Measurements from ENCODE around the gene DNM1.

The DNM1 gene

DNA sequence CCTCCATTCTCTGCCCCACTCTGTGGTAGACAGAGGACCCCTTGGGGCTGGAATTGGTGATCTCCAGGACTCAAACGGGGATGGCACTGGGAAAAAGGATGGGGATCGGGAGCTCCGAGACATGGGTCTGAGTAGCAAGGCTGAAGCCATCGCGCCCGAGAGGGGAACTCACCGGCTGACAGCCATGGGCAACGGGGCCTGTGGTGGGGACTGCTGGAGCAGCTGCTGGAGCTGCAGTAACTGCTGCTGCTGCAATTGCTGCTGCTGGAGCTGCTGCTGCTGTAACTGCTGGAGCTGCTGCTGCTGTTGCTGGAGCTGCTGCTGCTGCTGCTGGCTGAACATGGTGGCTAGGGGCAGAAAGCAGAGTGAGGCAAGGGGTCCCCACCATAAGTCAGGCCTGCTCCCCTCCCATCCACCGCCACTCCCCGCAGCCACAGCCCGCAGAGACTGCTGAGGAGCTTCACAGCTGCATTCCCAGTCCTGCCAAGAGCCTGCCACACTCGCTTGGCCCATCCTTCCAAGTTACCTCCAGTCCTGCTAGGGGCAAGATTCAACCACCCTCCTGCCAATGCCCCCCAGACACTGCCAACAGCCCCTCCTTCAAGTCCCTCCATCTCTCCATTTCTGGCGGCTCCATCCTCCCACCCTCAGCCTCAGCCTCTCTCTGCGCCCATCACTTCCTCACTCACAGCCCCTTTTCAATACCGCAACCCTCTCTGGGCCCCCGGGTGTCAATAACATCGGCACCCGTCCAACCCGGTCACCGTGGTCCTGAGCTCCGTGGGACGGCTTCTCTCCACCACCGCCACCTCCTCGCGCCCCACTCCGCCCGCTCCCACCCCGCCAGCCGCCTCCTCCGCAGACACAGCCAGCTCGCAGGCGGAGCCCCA lies 12.4 kb upstream of the DNM1 start:
- peaks cover 10 to 16% of the 10 kb centered on the region in 2 donors for H3K36me3 ChIP-seq (ENCODE audit: control insufficient read depth in 1 of 2, insufficient read depth in 2 of 2, low read length in 2 of 2)
- H3K9ac ChIP-seq (ENCODE audit: low read depth in 1 of 2, low read length in 2 of 2), result peak overlapping the region; percentile 77 to 90
- no peak overlapping the region for H3K27ac ChIP-seq (ENCODE audit: low read depth, low read length)
- no peaks in the 10 kb centered on the region for H3K27me3 ChIP-seq (ENCODE audit: control insufficient read depth in 1 of 2, insufficient read depth in 2 of 2, low read length in 2 of 2)
- no peaks in the 10 kb centered on the region for H3K9me3 ChIP-seq (ENCODE audit: control insufficient read depth in 1 of 2, low read length in 2 of 2)
- H3K4me3 ChIP-seq (ENCODE audit: low read depth in 1 of 2, low read length in 2 of 2), result peak overlapping the region; percentile 82 to 84
- H3K4me1 ChIP-seq (ENCODE audit: control insufficient read depth in 1 of 2, insufficient read depth in 2 of 2, low read length in 2 of 2), result peaks cover 12 to 14% of the 10 kb centered on the region in 2 donors

DNA sequence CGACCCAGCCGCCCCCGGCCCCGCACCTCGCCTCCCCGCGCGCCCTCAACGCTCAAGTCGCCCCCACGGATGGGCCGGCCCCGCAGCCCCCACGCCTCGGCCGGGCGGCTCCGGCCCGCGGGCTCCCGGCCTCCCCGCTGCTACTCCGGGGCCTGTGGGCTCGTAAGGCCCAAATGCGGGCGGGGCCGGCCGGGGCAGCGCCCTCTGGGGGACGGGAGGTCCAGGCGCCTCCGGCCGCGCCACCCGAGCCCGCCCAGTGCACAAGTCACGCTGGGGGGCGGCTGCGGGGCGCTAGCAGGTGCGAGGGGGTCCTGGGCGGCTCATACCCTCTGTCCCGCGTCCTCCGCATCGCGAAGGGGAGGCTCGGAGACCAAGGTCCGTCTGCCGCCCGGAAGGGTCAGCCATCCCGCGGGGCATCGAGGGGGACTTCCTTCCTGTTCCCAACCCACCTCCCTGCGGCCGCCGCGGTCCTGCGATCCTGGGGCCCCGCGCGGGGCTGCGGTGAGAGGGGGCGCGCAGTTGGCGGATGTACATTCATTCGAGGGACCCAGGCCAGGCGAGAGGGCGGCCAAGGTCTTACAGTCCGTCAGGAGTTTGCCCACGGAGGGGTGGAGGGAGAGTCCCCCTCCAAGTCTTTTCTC lies 11.7 kb upstream of the DNM1 start, which contains the start of gene CIZ1:
Gene CIZ1, minus strand, starts transcription at position 167 of the 641 bp plus-strand sequence. CDS start 715 bp downstream, outside the sequence.
- H3K27ac ChIP-seq (ENCODE audit: low read depth, low read length), result peak within 1 kb of the TSS; percentile 66
- H3K4me1 ChIP-seq (ENCODE audit: control insufficient read depth in 1 of 2, insufficient read depth in 2 of 2, low read length in 2 of 2), result peaks cover 12 to 14% of the 10 kb centered on the region in 2 donors
- H3K9me3 ChIP-seq (ENCODE audit: control insufficient read depth in 1 of 2, low read length in 2 of 2), result no peaks in the 10 kb centered on the region
- H3K27me3 ChIP-seq (ENCODE audit: control insufficient read depth in 1 of 2, insufficient read depth in 2 of 2, low read length in 2 of 2), result no peaks in the 10 kb centered on the region
- H3K9ac ChIP-seq (ENCODE audit: low read depth in 1 of 2, low read length in 2 of 2), result peak within 1 kb of the TSS; percentile 77 to 90
- peak within 1 kb of the TSS; percentile 82 to 84 for H3K4me3 ChIP-seq (ENCODE audit: low read depth in 1 of 2, low read length in 2 of 2)
- peaks cover 4 to 8% of the 10 kb centered on the region in 2 donors for H3K36me3 ChIP-seq (ENCODE audit: control insufficient read depth in 1 of 2, insufficient read depth in 2 of 2, low read length in 2 of 2)

DNA sequence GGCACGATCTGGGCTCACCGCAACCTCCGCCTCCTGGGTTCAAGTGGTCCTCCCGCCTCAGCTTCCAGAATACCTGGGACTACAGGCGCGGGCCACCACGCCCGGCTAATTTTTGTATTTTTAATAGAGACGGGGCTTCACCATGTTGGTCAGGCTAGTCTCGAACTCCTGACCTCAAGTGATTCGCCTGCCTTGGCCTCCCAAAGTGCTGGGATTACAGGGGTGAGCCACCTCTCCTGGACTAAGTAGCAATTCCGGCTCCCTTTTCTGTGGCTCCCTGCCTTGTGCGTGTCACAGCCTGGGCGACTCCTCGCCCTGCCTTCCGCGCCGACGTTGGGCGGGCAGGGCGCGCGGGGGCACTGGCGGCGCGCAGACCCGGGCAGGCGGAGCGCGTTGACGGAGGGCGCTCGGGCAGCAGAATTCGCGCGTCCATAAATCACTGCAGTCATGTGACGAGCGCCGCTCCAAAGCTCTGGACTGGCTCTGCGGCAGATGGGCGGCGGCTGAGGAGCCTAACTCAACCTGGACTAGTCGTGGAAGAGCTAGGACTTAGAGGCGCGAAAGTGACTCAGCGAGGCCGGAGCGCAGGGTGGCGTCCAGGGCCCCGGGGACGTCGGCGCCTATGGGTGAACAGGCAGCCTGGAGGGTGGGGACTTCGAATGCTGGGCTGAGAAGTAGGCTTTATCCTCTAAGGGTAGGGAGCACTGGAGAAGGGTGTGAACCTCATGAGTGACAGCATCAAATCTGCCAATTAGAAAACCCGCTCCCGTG lies 10.4 kb upstream of the DNM1 start:
- Histone ChIP-seq H3K36me3 (ENCODE audit: control insufficient read depth in 1 of 2, insufficient read depth in 2 of 2, low read length in 2 of 2) (no peaks in the 10 kb centered on the region), H3K9ac (ENCODE audit: low read depth in 1 of 2, low read length in 2 of 2) (no peak overlapping the region), H3K9me3 (ENCODE audit: control insufficient read depth in 1 of 2, low read length in 2 of 2) (no peaks in the 10 kb centered on the region), H3K4me3 (ENCODE audit: low read depth in 1 of 2, low read length in 2 of 2) (peak overlapping the region; percentile 34 to 84), H3K27ac (ENCODE audit: low read depth, low read length) (peak overlapping the region; percentile 49), H3K27me3 (ENCODE audit: control insufficient read depth in 1 of 2, insufficient read depth in 2 of 2, low read length in 2 of 2) (no peaks in the 10 kb centered on the region), H3K4me1 (ENCODE audit: control insufficient read depth in 1 of 2, insufficient read depth in 2 of 2, low read length in 2 of 2) (peaks cover 12 to 14% of the 10 kb centered on the region in 2 donors)

DNA sequence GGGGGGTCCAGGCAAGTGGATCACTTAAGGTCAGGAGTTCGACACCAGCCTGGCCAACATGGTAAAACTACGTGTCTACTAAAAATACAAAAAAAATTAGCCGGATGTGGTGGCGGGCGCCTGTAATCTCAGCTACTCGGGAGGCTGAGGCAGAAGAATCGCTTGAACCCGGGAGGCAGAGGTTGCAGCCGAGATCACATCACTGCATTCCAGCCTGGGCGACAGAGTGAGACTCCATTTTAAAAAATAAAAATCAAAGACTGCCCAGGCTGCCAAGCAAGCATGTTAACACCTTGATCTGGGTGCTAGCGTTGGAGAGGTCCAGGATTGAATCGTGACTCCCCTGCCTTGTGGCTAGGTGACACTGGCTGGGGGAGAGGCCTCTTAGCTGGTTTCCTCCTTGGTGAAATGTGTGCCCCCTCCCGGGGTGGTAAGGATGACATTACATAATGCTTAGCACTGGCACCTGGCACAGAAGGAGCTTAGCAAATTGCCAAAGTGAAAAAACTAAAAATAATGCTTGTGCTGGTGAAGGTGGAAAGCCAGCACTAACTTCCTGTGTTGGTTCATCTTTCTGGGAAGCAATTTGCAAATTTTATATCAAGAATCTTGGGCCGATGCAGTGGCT lies 9.6 kb upstream of the DNM1 start:
- Histone ChIP-seq H3K9me3 (ENCODE audit: control insufficient read depth in 1 of 2, low read length in 2 of 2) (no peaks in the 10 kb centered on the region), H3K9ac (ENCODE audit: low read depth in 1 of 2, low read length in 2 of 2) (no peak overlapping the region), H3K36me3 (ENCODE audit: control insufficient read depth in 1 of 2, insufficient read depth in 2 of 2, low read length in 2 of 2) (no peaks in the 10 kb centered on the region), H3K4me3 (ENCODE audit: low read depth in 1 of 2, low read length in 2 of 2) (peak overlapping the region; percentile 34 to 84), H3K27me3 (ENCODE audit: control insufficient read depth in 1 of 2, insufficient read depth in 2 of 2, low read length in 2 of 2) (no peaks in the 10 kb centered on the region), H3K27ac (ENCODE audit: low read depth, low read length) (peak overlapping the region; percentile 49), H3K4me1 (ENCODE audit: control insufficient read depth in 1 of 2, insufficient read depth in 2 of 2, low read length in 2 of 2) (peaks cover 12 to 14% of the 10 kb centered on the region in 2 donors)

DNA sequence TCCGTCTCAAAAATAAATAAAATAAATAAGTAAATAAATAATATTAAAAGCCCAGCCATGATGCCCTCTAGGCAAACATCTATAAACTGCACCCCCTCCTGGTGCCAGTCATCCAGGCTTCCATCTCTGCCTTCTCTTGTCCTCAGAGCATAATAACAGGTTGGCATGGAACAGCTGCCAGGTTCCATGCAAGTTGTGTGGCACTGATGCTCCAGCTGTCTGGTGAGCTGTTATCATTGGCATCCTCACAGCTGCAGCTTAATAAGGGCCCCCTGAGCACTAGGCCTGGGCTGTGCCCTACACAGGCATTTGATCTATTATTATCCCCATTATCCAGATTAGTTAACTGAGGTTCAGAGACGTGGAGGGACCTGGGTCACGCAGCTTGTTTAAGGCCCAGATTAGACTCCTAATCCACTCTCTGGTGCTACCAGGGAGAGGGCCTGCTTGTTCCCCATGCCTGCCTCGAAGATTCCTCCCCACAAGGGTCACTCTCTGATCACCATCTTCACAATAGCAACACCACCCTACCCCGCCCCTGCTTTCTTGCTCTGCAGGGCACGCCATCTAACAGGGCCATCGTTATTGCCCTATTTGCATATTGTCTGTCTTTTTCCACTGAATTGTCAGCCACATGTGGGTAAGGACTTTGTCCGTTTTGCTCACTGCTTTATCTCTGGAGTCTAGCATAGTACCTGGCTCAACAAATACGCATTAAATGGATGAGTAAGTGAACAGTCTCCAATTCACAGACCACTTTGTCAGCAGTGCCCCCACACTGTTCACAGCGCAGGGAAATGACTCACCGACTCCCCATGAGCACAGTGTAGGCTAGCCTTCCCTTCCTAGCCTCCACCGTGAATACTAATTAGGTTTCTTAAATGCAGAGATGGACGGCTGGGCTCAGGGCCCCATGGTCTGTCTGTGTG lies 1.5 kb upstream of the DNM1 start:
- no peaks in the 10 kb centered on the region for H3K9me3 ChIP-seq (ENCODE audit: control insufficient read depth in 1 of 2, low read length in 2 of 2)
- H3K4me3 ChIP-seq (ENCODE audit: low read depth in 1 of 2, low read length in 2 of 2), result no peak overlapping the region
- H3K27ac ChIP-seq (ENCODE audit: low read depth, low read length), result no peak overlapping the region
- H3K4me1 ChIP-seq (ENCODE audit: control insufficient read depth in 1 of 2, insufficient read depth in 2 of 2, low read length in 2 of 2), result peaks cover 2 to 13% of the 10 kb centered on the region in 2 donors
- no peaks in the 10 kb centered on the region for H3K36me3 ChIP-seq (ENCODE audit: control insufficient read depth in 1 of 2, insufficient read depth in 2 of 2, low read length in 2 of 2)
- no peak overlapping the region for H3K9ac ChIP-seq (ENCODE audit: low read depth in 1 of 2, low read length in 2 of 2)
- peaks cover 14 to 16% of the 10 kb centered on the region in 2 donors for H3K27me3 ChIP-seq (ENCODE audit: control insufficient read depth in 1 of 2, insufficient read depth in 2 of 2, low read length in 2 of 2)

DNA sequence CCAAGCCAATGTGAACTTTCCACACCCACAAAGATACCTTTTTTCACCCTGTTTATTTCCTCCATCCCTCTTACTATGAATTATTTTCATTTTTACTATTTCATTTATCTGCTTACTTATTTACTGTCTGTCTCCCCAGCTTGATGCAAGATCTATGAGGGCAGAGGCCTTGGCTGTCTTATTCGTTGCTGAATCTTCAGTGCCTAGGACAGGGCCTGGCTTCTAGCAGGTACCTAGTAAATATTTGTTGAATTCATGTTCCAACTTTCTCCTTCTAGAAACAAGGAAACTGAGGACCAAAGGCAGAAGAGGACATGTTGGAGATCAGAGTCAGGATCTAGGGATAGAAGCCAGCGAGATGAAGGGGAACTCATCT lies 543 bp upstream of the DNM1 start:
- Histone ChIP-seq H3K27me3 (ENCODE audit: control insufficient read depth in 1 of 2, insufficient read depth in 2 of 2, low read length in 2 of 2) (peaks cover 14 to 16% of the 10 kb centered on the region in 2 donors), H3K27ac (ENCODE audit: low read depth, low read length) (no peak overlapping the region), H3K4me1 (ENCODE audit: control insufficient read depth in 1 of 2, insufficient read depth in 2 of 2, low read length in 2 of 2) (peaks cover 7 to 13% of the 10 kb centered on the region in 2 donors), H3K9me3 (ENCODE audit: control insufficient read depth in 1 of 2, low read length in 2 of 2) (no peaks in the 10 kb centered on the region), H3K36me3 (ENCODE audit: control insufficient read depth in 1 of 2, insufficient read depth in 2 of 2, low read length in 2 of 2) (no peaks in the 10 kb centered on the region), H3K4me3 (ENCODE audit: low read depth in 1 of 2, low read length in 2 of 2) (no peak overlapping the region), H3K9ac (ENCODE audit: low read depth in 1 of 2, low read length in 2 of 2) (no peak overlapping the region)

DNA sequence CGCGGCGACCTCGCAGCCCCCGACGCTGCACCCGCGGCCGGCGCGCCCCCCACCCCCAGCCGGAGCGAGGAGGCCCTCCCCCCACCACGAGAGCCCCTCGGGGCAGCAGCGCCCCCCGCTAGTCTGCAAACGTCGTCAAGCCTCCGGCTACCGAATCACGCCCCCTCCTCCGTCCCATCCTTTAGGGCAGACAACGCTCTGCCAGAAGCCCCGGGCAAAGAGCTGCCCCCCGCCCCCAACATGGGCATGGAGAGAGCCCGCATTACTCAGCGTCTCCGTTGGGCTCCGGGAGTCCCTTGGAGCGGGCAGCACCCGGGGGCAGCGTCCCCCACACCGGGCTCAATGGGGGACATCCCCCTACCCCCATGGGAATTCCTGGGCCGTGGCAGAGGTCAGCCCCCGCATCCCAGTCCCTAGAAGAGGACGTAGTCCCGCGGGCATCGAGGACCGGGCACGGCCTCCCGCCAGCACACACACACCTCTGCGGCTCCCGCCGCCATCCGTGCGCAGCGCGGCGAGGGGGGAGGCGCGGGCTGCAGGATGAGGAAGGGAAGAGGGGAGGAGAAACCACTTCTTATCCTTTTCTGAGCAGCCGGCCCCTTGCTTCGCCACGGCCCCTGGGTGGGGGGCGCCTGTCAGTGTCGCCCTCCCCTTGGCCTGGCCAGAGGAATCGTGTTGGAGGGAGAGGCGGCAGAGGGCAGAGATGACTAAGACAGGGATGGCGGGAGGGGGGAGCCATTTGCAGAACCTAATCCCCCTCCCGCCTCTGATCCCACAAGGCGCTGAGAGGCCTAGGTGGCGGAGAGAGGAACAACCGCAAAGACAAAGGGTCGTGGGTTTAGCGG lies 750 bp downstream of the DNM1 start:
- Histone ChIP-seq H3K4me1 (ENCODE audit: control insufficient read depth in 1 of 2, insufficient read depth in 2 of 2, low read length in 2 of 2) (peaks cover 7 to 13% of the 10 kb centered on the region in 2 donors), H3K27me3 (ENCODE audit: control insufficient read depth in 1 of 2, insufficient read depth in 2 of 2, low read length in 2 of 2) (peaks cover 14 to 16% of the 10 kb centered on the region in 2 donors), H3K36me3 (ENCODE audit: control insufficient read depth in 1 of 2, insufficient read depth in 2 of 2, low read length in 2 of 2) (no peaks in the 10 kb centered on the region), H3K9me3 (ENCODE audit: control insufficient read depth in 1 of 2, low read length in 2 of 2) (no peaks in the 10 kb centered on the region), H3K9ac (ENCODE audit: low read depth in 1 of 2, low read length in 2 of 2) (no peak overlapping the region), H3K27ac (ENCODE audit: low read depth, low read length) (no peak overlapping the region), H3K4me3 (ENCODE audit: low read depth in 1 of 2, low read length in 2 of 2) (peak overlapping the region; percentile 59 to 78)

DNA sequence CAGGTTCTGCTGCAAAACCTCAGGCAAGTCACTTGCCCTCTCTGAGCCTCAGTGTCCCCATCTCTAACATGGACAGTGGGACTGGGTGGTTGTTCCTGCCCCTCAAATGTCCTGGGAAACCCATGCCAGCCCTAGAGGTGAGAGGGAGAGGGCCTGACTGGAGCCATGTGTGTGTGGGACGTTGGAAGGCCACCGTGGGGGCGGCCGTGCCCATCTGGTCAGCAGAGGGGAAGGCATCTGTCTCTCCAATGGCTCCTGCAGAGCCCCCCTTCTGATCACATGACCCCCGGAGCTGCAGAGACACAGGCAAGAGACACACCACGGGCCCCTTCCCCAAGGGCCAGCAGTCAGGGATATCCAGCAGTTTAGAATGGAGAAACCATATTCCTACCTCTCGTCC lies 1.7 kb downstream of the DNM1 start:
- Histone ChIP-seq H3K4me1 (ENCODE audit: control insufficient read depth in 1 of 2, insufficient read depth in 2 of 2, low read length in 2 of 2) (peaks cover 7 to 13% of the 10 kb centered on the region in 2 donors), H3K27ac (ENCODE audit: low read depth, low read length) (no peak overlapping the region), H3K36me3 (ENCODE audit: control insufficient read depth in 1 of 2, insufficient read depth in 2 of 2, low read length in 2 of 2) (no peaks in the 10 kb centered on the region), H3K9ac (ENCODE audit: low read depth in 1 of 2, low read length in 2 of 2) (no peak overlapping the region), H3K4me3 (ENCODE audit: low read depth in 1 of 2, low read length in 2 of 2) (no peak overlapping the region), H3K27me3 (ENCODE audit: control insufficient read depth in 1 of 2, insufficient read depth in 2 of 2, low read length in 2 of 2) (peaks cover 14 to 16% of the 10 kb centered on the region in 2 donors), H3K9me3 (ENCODE audit: control insufficient read depth in 1 of 2, low read length in 2 of 2) (no peaks in the 10 kb centered on the region)
